H1 (cell line): ENCODE results near the gene RHBDD2. TPM values are rescaled to one million over a fixed set of nuclear protein-coding genes. Genes with fewer than 3 reads are reported as not detected.
"Not testable (repeated sequence)": the region's sequence is repeated elsewhere in the genome, so short reads cannot be mapped to it uniquely, and the experiment has no call there.

Source experiments
- CTCF ChIA-PET: fragments of 300-600 bp; sonication (Branson Sonifier 250); formaldehyde crosslinking; loops from one replicate; lab custom pipeline; 2021; ENCODE audit not compliant: partially characterized antibody; lab: Charles Lee
- POLR2A ChIA-PET: fragments of 300-600 bp; sonication (Branson Sonifier 250); formaldehyde crosslinking; loops from one replicate; lab custom pipeline; 2021; ENCODE audit warnings: inconsistent platforms; ENCODE audit not compliant: partially characterized antibody; lab: Charles Lee
- DNase-seq, 2 experiments: peaks; one replicate each; pipeline versions ENCODE4 v3.0.0 to v3.0.0-alpha.2; 2010 to 2022; ENCODE audit warnings: low spot score in 2 of 2, low read depth in 1 of 2, mixed read lengths in 1 of 2
- FAIRE-seq: peaks from 2 replicates; lab custom pipeline; 2011; peaks lifted over from hg19 to GRCh38; lab: Jason Lieb, UNC
- H2AFZ ChIP-seq: 2 replicates; pipeline ENCODE4 v1.8.1; 2012; ENCODE audit warnings: low read length, inconsistent platforms
- H2AK5ac ChIP-seq: 2 replicates; pipeline ENCODE4 v1.6.1; 2013; ENCODE audit warnings: low read depth, low read length
- H2BK120ac ChIP-seq: replicated peaks from 2 replicates; pipeline ENCODE3; 2013; ENCODE audit warnings: low read depth, low read length, inconsistent platforms
- H2BK12ac ChIP-seq: 2 replicates; pipeline ENCODE4 v1.6.1; 2013; ENCODE audit warnings: low read depth, low read length
- H2BK15ac ChIP-seq: 2 replicates; pipeline ENCODE4 v1.6.1; 2013; ENCODE audit warnings: low read length
- H2BK20ac ChIP-seq: 2 replicates; pipeline ENCODE4 v1.6.1; 2013; ENCODE audit warnings: low read length
- H2BK5ac ChIP-seq: 2 replicates; pipeline ENCODE4 v1.6.1; 2013; ENCODE audit warnings: low read depth, low read length
- H3K14ac ChIP-seq: 2 replicates; pipeline ENCODE4 v1.6.1; 2013; ENCODE audit warnings: inconsistent platforms; ENCODE audit not compliant: insufficient read length
- H3K18ac ChIP-seq: 2 replicates; pipeline ENCODE4 v1.6.1; 2013; ENCODE audit warnings: low read length; ENCODE audit errors: extremely low read depth
- H3K23ac ChIP-seq: 2 replicates; pipeline ENCODE4 v1.6.1; 2013; ENCODE audit warnings: inconsistent platforms; ENCODE audit not compliant: insufficient read length
- H3K23me2 ChIP-seq: 2 replicates; pipeline ENCODE4 v1.6.1; 2013; ENCODE audit warnings: low read depth, low read length
- H3K27ac ChIP-seq: 2 replicates; pipeline ENCODE4 v1.6.1; 2011; ENCODE audit warnings: low read depth, low read length, inconsistent platforms
- H3K27me3 ChIP-seq, 4 experiments: replicated peaks in 1 of 4; 1 replicate in 1 of 4; 2 replicates in 3 of 4; pipeline versions ENCODE4 v1.6.1 to v1.8.1; 2011 to 2013; ENCODE audit warnings: low read length in 3 of 4, mild to moderate bottlenecking in 3 of 4, inconsistent platforms in 2 of 4, mixed read lengths in 2 of 4, moderate library complexity in 1 of 4; ENCODE audit not compliant: control insufficient read depth in 3 of 4, insufficient read depth in 3 of 4; ENCODE audit errors: extremely low read depth in 1 of 4
- H3K36me3 ChIP-seq, 4 experiments: 2 replicates each; pipeline versions ENCODE4 v1.6.1 to v1.8.1; 2011 to 2013; ENCODE audit warnings: mild to moderate bottlenecking in 4 of 4, low read length in 3 of 4, moderate library complexity in 2 of 4, control low read depth in 1 of 4, inconsistent platforms in 1 of 4; ENCODE audit not compliant: insufficient read depth in 4 of 4, control insufficient read depth in 2 of 4
- H3K4ac ChIP-seq: replicated peaks from 2 replicates; pipeline ENCODE3; 2013; ENCODE audit warnings: low read length, low read depth, mixed read lengths, inconsistent platforms; ENCODE audit not compliant: insufficient read length
- H3K4me1 ChIP-seq, 4 experiments: replicated peaks in 1 of 4; 1 replicate in 1 of 4; 2 replicates in 3 of 4; pipeline versions ENCODE4 v1.6.1 to v1.8.1; 2011 to 2013; ENCODE audit warnings: low read length in 3 of 4, inconsistent platforms in 2 of 4, mixed read lengths in 1 of 4; ENCODE audit not compliant: insufficient read depth in 4 of 4, control insufficient read depth in 3 of 4
- H3K4me2 ChIP-seq, 2 experiments: 2 replicates each; pipeline versions ENCODE4 v1.6.1 to v1.8.1; 2011 to 2013; ENCODE audit warnings: low read depth in 2 of 2, low read length in 2 of 2, control low read depth in 1 of 2, inconsistent platforms in 1 of 2, mild to moderate bottlenecking in 1 of 2; ENCODE audit not compliant: insufficient read depth in 1 of 2
- H3K4me3 ChIP-seq, 4 experiments: fragments of 200-600, 300-600 bp in 1 of 4; sonication (generic), shearing (Covaris generic), sonication (Bioruptor Twin) in 1 of 4; 2 replicates each; pipeline versions ENCODE4 v1.5.1 to v1.8.1; 2011 to 2016; ENCODE audit warnings: low read length in 4 of 4, low read depth in 3 of 4, control low read depth in 2 of 4, inconsistent platforms in 2 of 4, mild to moderate bottlenecking in 2 of 4, mixed read lengths in 1 of 4, moderate library complexity in 1 of 4; ENCODE audit not compliant: insufficient read depth in 2 of 4; ENCODE audit errors: extremely low read depth in 1 of 4
- H3K56ac ChIP-seq: replicated peaks from 2 replicates; pipeline ENCODE3; 2013; ENCODE audit warnings: low read depth, mild to moderate bottlenecking, mixed read lengths, low read length, inconsistent platforms; ENCODE audit not compliant: insufficient read length
- H3K79me1 ChIP-seq: 2 replicates; pipeline ENCODE4 v1.6.1; 2013; ENCODE audit warnings: low read depth, low read length, control low read depth
- H3K79me2 ChIP-seq, 2 experiments: 2 replicates each; pipeline versions ENCODE4 v1.6.1 to v1.8.1; 2012 to 2013; ENCODE audit warnings: low read length in 2 of 2, mild to moderate bottlenecking in 2 of 2, inconsistent platforms in 1 of 2; ENCODE audit not compliant: insufficient read depth in 2 of 2, control insufficient read depth in 1 of 2
- H3K9ac ChIP-seq, 4 experiments: replicated peaks in 1 of 4; 1 replicate in 1 of 4; 2 replicates in 3 of 4; pipeline versions ENCODE4 v1.6.1 to v1.8.1; 2011 to 2013; ENCODE audit warnings: low read depth in 3 of 4, low read length in 3 of 4, control low read depth in 2 of 4, mild to moderate bottlenecking in 2 of 4, moderate library complexity in 2 of 4, inconsistent platforms in 1 of 4; ENCODE audit errors: extremely low read depth in 1 of 4
- H3K9me3 ChIP-seq, 2 experiments: 2 replicates each; pipeline versions ENCODE4 v1.6.1 to v1.8.1; 2012 to 2013; ENCODE audit warnings: mild to moderate bottlenecking in 2 of 2, moderate library complexity in 2 of 2, control low read depth in 1 of 2, inconsistent platforms in 1 of 2, low read depth in 1 of 2, low read length in 1 of 2, mixed read lengths in 1 of 2; ENCODE audit not compliant: insufficient read depth in 2 of 2
- H4K20me1 ChIP-seq, 2 experiments: replicated peaks in 1 of 2; 2 replicates each; pipeline versions ENCODE3 to v1.8.1; 2011 to 2013; ENCODE audit warnings: inconsistent platforms in 2 of 2, low read length in 2 of 2, mild to moderate bottlenecking in 1 of 2; ENCODE audit not compliant: insufficient read depth in 2 of 2, control insufficient read depth in 1 of 2
- H4K5ac ChIP-seq: 2 replicates; pipeline ENCODE4 v1.6.1; 2013; ENCODE audit warnings: low read length, low read depth, mixed read lengths, inconsistent platforms; ENCODE audit not compliant: insufficient read length
- H4K8ac ChIP-seq: 2 replicates; pipeline ENCODE4 v1.8.0; 2013; ENCODE audit warnings: mild to moderate bottlenecking, moderate library complexity, low read length, inconsistent platforms; ENCODE audit not compliant: insufficient read depth; ENCODE audit errors: extremely low read depth
- H4K91ac ChIP-seq: replicated peaks from 2 replicates; pipeline ENCODE3; 2013; ENCODE audit warnings: low read length, mixed read lengths, inconsistent platforms; ENCODE audit not compliant: insufficient read length
- BRCA1 ChIP-seq: IDR thresholded peaks from 2 replicates; pipeline ENCODE4 v1.6.1; 2012; ENCODE audit warnings: low read depth, low read length, improper control_type of control experiment
- JUND ChIP-seq: IDR thresholded peaks from 2 replicates; pipeline ENCODE4 v1.6.1; 2011; ENCODE audit warnings: mild to moderate bottlenecking, improper control_type of control experiment, low read length
- POU5F1 ChIP-seq: IDR thresholded peaks from 2 replicates; pipeline ENCODE4 v1.6.1; 2011; ENCODE audit warnings: low read depth, mild to moderate bottlenecking, low read length, moderate library complexity
- SP2 ChIP-seq: IDR thresholded peaks from 2 replicates; pipeline ENCODE4 v1.6.1; 2012; ENCODE audit warnings: mild to moderate bottlenecking, low read length, inconsistent platforms
- SUZ12 ChIP-seq: fragments of 200-600 bp; sonication (generic); IDR thresholded peaks from 2 replicates; pipeline ENCODE4 v1.6.1; 2012; ENCODE audit warnings: mild to moderate bottlenecking, inconsistent platforms, low read length, moderate library complexity, mixed read lengths
- YY1 ChIP-seq: IDR thresholded peaks from 2 replicates; pipeline ENCODE4 v1.6.1; 2011; ENCODE audit warnings: low read depth, mild to moderate bottlenecking, low read length
- WGBS, 2 experiments: shearing (Covaris generic) in 1 of 2; methylation state at CpG; one replicate each; pipeline versions ENCODE4 v1.1.6 to v1.1.7; 2013 to 2015; ENCODE audit warnings: low lambda C conversion rate in 2 of 2, mixed read lengths in 2 of 2, inconsistent platforms in 1 of 2, low coverage in 1 of 2, missing lambda C conversion rate in 1 of 2; ENCODE audit not compliant: insufficient replicate concordance in 2 of 2, insufficient coverage in 1 of 2, insufficient read length in 1 of 2; ENCODE audit errors: extremely low coverage in 1 of 2, missing lambda C conversion rate in 1 of 2; 5-methylcytosine and 5-hydroxymethylcytosine counted together
- polyA plus RNA-seq, 7 experiments: library from polyadenylated mRNA; depleted of rRNA in 3 of 7; stranded (reverse) in 5 of 7; unstranded in 2 of 7; fragments of >200 nt in 5 of 7; fragments of 200-250 nt in 2 of 7; gene quantifications; 1 replicate in 5 of 7; 2 replicates in 1 of 7; 4 replicates in 1 of 7; pipeline versions ENCODE4 v1.2.1 to v1.2.3, GENCODE V29; 2011 to 2013; ENCODE audit warnings: missing spikeins in 2 of 7, mixed read lengths in 2 of 7
- total RNA-seq: library from RNA; stranded (reverse); fragmentation: NEBNext Ultra II Directional; extraction: Animal tissue kit (Norgen Biotek cat#: 25700); gene quantifications from 2 replicates; pipeline ENCODE4 v1.2.1, GENCODE V29; 2021

The RHBDD2 gene
- total and polyA plus RNA-seq, 2 of the 8 experiments (the other 6 are each of a cell fraction or from before 2014, with no cell fraction given), result 28.3 to 65.5 TPM

DNA sequence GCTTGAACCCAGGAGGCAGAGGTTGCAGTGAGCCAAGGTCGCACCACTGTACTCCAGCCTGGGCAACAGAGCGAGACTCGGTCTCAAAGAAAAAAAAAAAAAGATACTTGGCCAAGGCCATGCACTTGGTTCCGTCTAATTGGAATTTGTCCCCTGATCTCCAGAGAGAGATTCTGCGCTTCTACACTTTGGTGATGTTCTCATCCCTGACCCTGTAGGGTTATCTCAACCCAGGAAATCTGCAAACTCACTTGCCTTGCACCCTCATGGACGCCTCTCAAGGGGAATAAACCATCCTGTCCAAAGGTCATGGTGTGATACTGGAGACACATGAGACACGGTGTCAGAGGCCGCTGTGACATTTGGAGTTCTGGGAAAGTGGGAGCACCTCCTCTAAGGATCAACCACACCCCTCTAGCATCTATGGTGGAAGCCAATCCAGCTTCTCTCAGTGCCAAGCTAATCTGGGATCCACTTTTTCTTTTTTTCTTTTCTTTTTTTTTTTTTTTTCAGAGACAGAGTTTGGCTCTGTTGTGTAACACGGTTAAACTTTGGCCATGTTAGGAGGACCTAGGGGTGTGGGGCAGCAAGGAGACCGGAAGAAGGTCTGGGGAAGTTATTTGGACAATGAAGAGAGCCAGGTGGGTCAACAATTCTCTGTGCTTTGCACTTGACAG is 28.3 kb downstream of the RHBDD2 start (continued):
- TF ChIP-seq SUZ12, result no peak
- no peak for TF ChIP-seq SP2
- no peak for TF ChIP-seq BRCA1
- TF ChIP-seq YY1, result no peak
- TF ChIP-seq JUND, result no peak
- TF ChIP-seq POU5F1, result no peak

DNA sequence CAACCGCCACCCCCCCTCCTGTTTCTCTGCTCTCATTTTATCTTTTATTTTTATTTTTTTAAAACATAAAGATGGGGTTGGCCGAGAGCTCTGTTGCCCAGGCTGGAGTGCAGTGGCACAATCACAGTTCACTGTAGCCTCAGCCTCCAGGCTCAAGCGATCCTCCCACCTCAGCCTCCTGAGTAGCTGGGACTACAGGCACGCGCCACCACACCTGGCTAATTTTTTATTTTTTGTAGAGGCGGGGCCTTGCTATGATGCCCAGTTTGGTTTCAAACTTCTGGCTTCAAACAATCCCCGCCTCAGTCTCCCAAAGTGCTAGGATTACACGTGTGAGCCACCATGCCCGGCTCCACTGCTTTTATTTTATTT is 28.8 kb downstream of the RHBDD2 start:
- not testable (repeated sequence) for H3K27ac ChIP-seq, H2BK12ac ChIP-seq, H3K23ac ChIP-seq, H3K4me1 ChIP-seq, H2AK5ac ChIP-seq, H3K23me2 ChIP-seq, H2BK15ac ChIP-seq, H2BK5ac ChIP-seq, H3K18ac ChIP-seq, H3K4me3 ChIP-seq, H4K8ac ChIP-seq, H3K9me3 ChIP-seq, H4K5ac ChIP-seq, H3K4ac ChIP-seq, DNase-seq, H4K91ac ChIP-seq, H3K79me1 ChIP-seq, H4K20me1 ChIP-seq, H2BK20ac ChIP-seq, FAIRE-seq, H2AFZ ChIP-seq, H3K27me3 ChIP-seq, H3K79me2 ChIP-seq, H3K4me2 ChIP-seq, H3K14ac ChIP-seq, H2BK120ac ChIP-seq, H3K36me3 ChIP-seq, H3K9ac ChIP-seq, H3K56ac ChIP-seq
- CTCF ChIA-PET, result interaction anchor here (1.2 kb wide), 1 partner anchor 18 kb away, joined by 5 read pairs; no protein-coding TSS in a partner anchor
- POLR2A ChIA-PET, result interaction anchor here (1.5 kb wide), 1 partner anchor 18 kb away, joined by 3 read pairs; no protein-coding TSS in a partner anchor
- WGBS, 2 experiments, result 89% methylated on average over 9 of the region's 9 CpGs; no CpG with 5 or more reads in 1 of the 2 experiments
